HepG2 (cell line): ENCODE results near the gene CMC1. TPM values are rescaled to one million over a fixed set of nuclear protein-coding genes. Genes with fewer than 3 reads are reported as not detected.
A peak's percentile ranks its signal among the peaks of the same experiment; 100 is the strongest.

Experiments used
- ATRX ChIP-seq: sonication (generic); formaldehyde crosslinking; IDR thresholded peaks from 2 replicates; pipeline ENCODE4 v1.4.0; 2020; ENCODE audit warnings: missing genetic modification reagents, borderline replicate concordance
- ETV6 ChIP-seq: sonication (generic); formaldehyde crosslinking; conservative IDR thresholded peaks from 2 replicates; pipeline ENCODE4 v1.4.0; 2020; ENCODE audit warnings: missing genetic modification reagents
- HBP1 ChIP-seq: IDR thresholded peaks from 2 replicates; pipeline ENCODE4 v1.6.1; 2016; ENCODE audit warnings: low read depth, control low read depth
- HES4 ChIP-seq: sonication (generic); formaldehyde crosslinking; IDR thresholded peaks from 2 replicates; pipeline ENCODE4 v1.9.0; 2021; ENCODE audit warnings: mild to moderate bottlenecking, missing genetic modification reagents, borderline replicate concordance
- NCOA1 ChIP-seq: sonication (generic); formaldehyde crosslinking; IDR thresholded peaks from 2 replicates; pipeline ENCODE4 v1.9.0; 2021; ENCODE audit warnings: missing genetic modification reagents
- RARA ChIP-seq: IDR thresholded peaks from 2 replicates; pipeline ENCODE4 v1.6.1; 2016; ENCODE audit warnings: missing genetic modification reagents, missing compliant biosample characterization
- SNAI1 ChIP-seq: sonication (generic); formaldehyde crosslinking; IDR thresholded peaks from 2 replicates; pipeline ENCODE4 v1.5.0; 2020; ENCODE audit warnings: mild to moderate bottlenecking, missing genetic modification reagents, borderline replicate concordance
- SRSF1 ChIP-seq: fragments of 200-400 bp; formaldehyde crosslinking; optimal IDR thresholded peaks from 2 replicates; pipeline ENCODE3; 2017; ENCODE audit warnings: mild to moderate bottlenecking, low read depth, low read length, moderate library complexity
- TERF1 ChIP-seq: sonication (generic); formaldehyde crosslinking; IDR thresholded peaks from 2 replicates; pipeline ENCODE4 v1.8.0; 2022; ENCODE audit warnings: mild to moderate bottlenecking, missing genetic modification reagents, moderate library complexity
- ZBTB43 ChIP-seq: sonication (generic); formaldehyde crosslinking; conservative IDR thresholded peaks from 2 replicates; pipeline ENCODE4 v1.4.0; 2020; ENCODE audit warnings: missing genetic modification reagents
- ZHX2 ChIP-seq, 2 experiments: sonication (generic) in 1 of 2; formaldehyde crosslinking in 1 of 2; IDR thresholded peaks; 2 replicates each; pipeline versions ENCODE4 v1.6.1 to v1.9.0; 2014 to 2022; ENCODE audit warnings: antibody characterized with exemption in 1 of 2, borderline replicate concordance in 1 of 2, inconsistent platforms in 1 of 2, low read depth in 1 of 2, missing genetic modification reagents in 1 of 2
- ZKSCAN1 ChIP-seq: fragments of 150-350 bp; IDR thresholded peaks from 2 replicates; pipeline ENCODE4 v1.6.1; 2014; ENCODE audit warnings: low read length
- ZNF574 ChIP-seq: sonication (generic); formaldehyde crosslinking; IDR thresholded peaks from 2 replicates; pipeline ENCODE4 v1.4.0; 2020; ENCODE audit warnings: missing genetic modification reagents
- polyA plus RNA-seq, 8 experiments: library from polyadenylated mRNA; depleted of rRNA in 3 of 8; stranded (reverse) in 7 of 8; unstranded in 1 of 8; fragments of >200 nt; fragmentation: Illumina TruSeq in 4 of 8; extraction: Trizol in 4 of 8; gene quantifications; 2 replicates each; pipeline versions ENCODE4 v1.2.1 to v1.2.3, GENCODE V29; 2011 to 2016; ENCODE audit warnings: low read depth in 4 of 8, missing spikeins in 1 of 8, mixed read lengths in 1 of 8; ENCODE audit not compliant: insufficient read depth in 1 of 8
- total RNA-seq, 5 experiments: library from RNA; depleted of rRNA; stranded (reverse); fragments of >200 nt; fragmentation: Illumina TruSeq; extraction: Trizol; gene quantifications; 2 replicates each; pipeline ENCODE4 v1.2.3, GENCODE V29; 2016; ENCODE audit warnings: low read depth in 1 of 5

The CMC1 gene
- total and polyA plus RNA-seq, 2 of the 13 experiments (the other 11 are each of a cell fraction or from before 2014, with no cell fraction given), result 22.1 to 29.5 TPM

GRCh38 chr3:28241221-28242160 lies at the start of gene CMC1 (continued):
- TF ChIP-seq ZNF574 (CRISPR knock-in tag), result peak; percentile 87
- TF ChIP-seq TERF1 (CRISPR knock-in tag), result no peak
- TF ChIP-seq ZHX2 (IDR thresholded peaks at IDR 0.05; ENCODE audit: low read depth), result no peak
- TF ChIP-seq ZHX2 (CRISPR knock-in tag; IDR thresholded peaks at IDR 0.05; ENCODE audit: borderline replicate concordance), result peak; percentile 25; the same call in 1 of the 2 replicates
- 0 out of 2 replicates have a peak, but pooled peaks have one; percentile 46 for TF ChIP-seq HES4 (CRISPR knock-in tag)
- peak; percentile 76; the same call in 1 of the 2 replicates for TF ChIP-seq SNAI1 (CRISPR knock-in tag)
- TF ChIP-seq ZBTB43 (CRISPR knock-in tag), result peak; percentile 60
- TF ChIP-seq NCOA1, result peak; percentile 88; the same call in 1 of the 2 replicates
- TF ChIP-seq HBP1, result 0 out of 2 replicates have a peak, but pooled peaks have one; percentile 61
- peak; percentile 74; the same call in 1 of the 2 replicates for TF ChIP-seq ETV6 (CRISPR knock-in tag)
- TF ChIP-seq ZKSCAN1, result no peak
- TF ChIP-seq SRSF1, result peak; percentile 90
- TF ChIP-seq RARA (CRISPR knock-in tag), result peak; percentile 46
- TF ChIP-seq ATRX, result no peak
